WTC11 (cell line): ENCODE results near the gene FAM53A. TPM values are rescaled to one million over a fixed set of nuclear protein-coding genes. Genes with fewer than 3 reads are reported as not detected.

Experiments
- ATAC-seq: fragments of 200-7000 bp; cut with Tn5 transposase; 2 replicates; pipeline ENCODE4 v1.10.0; 2021; ENCODE audit warnings: mild to moderate bottlenecking, moderate library complexity
- CTCF ChIA-PET: fragments of 300-600 bp; sonication (Branson Sonifier 250); formaldehyde crosslinking; loops from one replicate; lab custom pipeline; 2021; ENCODE audit warnings: antibody characterized with exemption; lab: Charles Lee
- POLR2A ChIA-PET: fragments of 350-600 bp; sonication (Branson Sonifier 250); formaldehyde crosslinking; loops from one replicate; lab custom pipeline; 2021; ENCODE audit warnings: antibody characterized with exemption; lab: Charles Lee
- DNase-seq: peaks from one replicate; pipeline ENCODE4 v3.0.0; 2021; ENCODE audit warnings: low spot score
- H3K27ac Mint-ChIP-seq: 2 replicates; pipeline ENCODE4 v1.8.0; 2021; ENCODE audit warnings: mixed read lengths
- H3K27me3 Mint-ChIP-seq: 2 replicates; pipeline ENCODE4 v1.8.0; 2021; ENCODE audit warnings: low read depth, mild to moderate bottlenecking, moderate library complexity, mixed read lengths
- H3K36me3 Mint-ChIP-seq: 2 replicates; pipeline ENCODE4 v1.8.0; 2021; ENCODE audit warnings: mixed read lengths
- H3K4me1 Mint-ChIP-seq: 2 replicates; pipeline ENCODE4 v1.8.0; 2022; ENCODE audit warnings: mixed read lengths
- H3K4me3 Mint-ChIP-seq: 2 replicates; pipeline ENCODE4 v1.8.0; 2021; ENCODE audit warnings: mild to moderate bottlenecking, moderate library complexity, mixed read lengths
- H3K9me3 Mint-ChIP-seq: 2 replicates; pipeline ENCODE4 v1.8.0; 2021; ENCODE audit warnings: mixed read lengths
- CREB1 ChIP-seq: sonication (generic); formaldehyde crosslinking; IDR thresholded peaks from 2 replicates; pipeline ENCODE4 v1.8.0; 2023; ENCODE audit warnings: mild to moderate bottlenecking, missing genetic modification reagents
- E2F4 ChIP-seq: sonication (generic); formaldehyde crosslinking; IDR thresholded peaks from 2 replicates; pipeline ENCODE4 v1.8.1; 2022; ENCODE audit warnings: low read depth, mild to moderate bottlenecking, moderate library complexity, missing genetic modification reagents, borderline replicate concordance
- ESRRA ChIP-seq: sonication (generic); formaldehyde crosslinking; IDR thresholded peaks from 2 replicates; pipeline ENCODE4 v1.8.1; 2022; ENCODE audit warnings: mild to moderate bottlenecking, missing genetic modification reagents, borderline replicate concordance
- FOXJ3 ChIP-seq: sonication (generic); formaldehyde crosslinking; IDR thresholded peaks from 2 replicates; pipeline ENCODE4 v1.9.0; 2021; ENCODE audit warnings: missing genetic modification reagents, mild to moderate bottlenecking, borderline replicate concordance
- NR3C1 ChIP-seq: sonication (generic); formaldehyde crosslinking; conservative IDR thresholded peaks from 2 replicates; pipeline ENCODE4 v1.8.1; 2023; ENCODE audit warnings: low read depth, mild to moderate bottlenecking, missing genetic modification reagents
- PRRX2 ChIP-seq: fragments of 250-450 bp; sonication (Bioruptor Pico); IDR thresholded peaks from 2 replicates; pipeline ENCODE4 v1.8.0; 2021; ENCODE audit warnings: mild to moderate bottlenecking
- TEAD1 ChIP-seq: sonication (generic); formaldehyde crosslinking; IDR thresholded peaks from 2 replicates; pipeline ENCODE4 v1.8.0; 2022; ENCODE audit warnings: mild to moderate bottlenecking, missing genetic modification reagents
- TEAD4 ChIP-seq: sonication (generic); formaldehyde crosslinking; IDR thresholded peaks from 2 replicates; pipeline ENCODE4 v1.8.0; 2022; ENCODE audit warnings: mild to moderate bottlenecking, missing genetic modification reagents
- ZNF671 ChIP-seq: fragments of 250-450 bp; sonication (Bioruptor Pico); IDR thresholded peaks from 2 replicates; pipeline ENCODE4 v1.8.0; 2021; ENCODE audit warnings: mild to moderate bottlenecking
- total RNA-seq: library from RNA; stranded (reverse); gene quantifications from 3 replicates; pipeline ENCODE4 v1.2.3, GENCODE V29; 2021
- TF ChIP-seq, protein P1 (sequence below): sonication (generic); formaldehyde crosslinking; IDR thresholded peaks from 2 replicates; pipeline ENCODE4 v1.8.1; 2023; ENCODE audit warnings: mild to moderate bottlenecking, missing genetic modification reagents, moderate library complexity
- TF ChIP-seq, protein P2 (sequence below): sonication (generic); formaldehyde crosslinking; IDR thresholded peaks from 2 replicates; pipeline ENCODE4 v1.8.0; 2022; ENCODE audit warnings: mild to moderate bottlenecking, missing genetic modification reagents
- TF ChIP-seq, protein P3 (sequence below): sonication (generic); formaldehyde crosslinking; IDR thresholded peaks from 2 replicates; pipeline ENCODE4 v1.8.1; 2023; ENCODE audit warnings: mild to moderate bottlenecking, missing genetic modification reagents
- TF ChIP-seq, protein P4 (sequence below): sonication (generic); formaldehyde crosslinking; IDR thresholded peaks from 2 replicates; pipeline ENCODE4 v1.8.1; 2022; ENCODE audit warnings: low read depth, missing genetic modification reagents, borderline replicate concordance
- TF ChIP-seq, protein P5 (sequence below): sonication (generic); formaldehyde crosslinking; conservative IDR thresholded peaks from 2 replicates; pipeline ENCODE4 v1.8.1; 2023; ENCODE audit warnings: mild to moderate bottlenecking, low read depth, missing genetic modification reagents, moderate library complexity
- TF ChIP-seq, protein P6 (sequence below): sonication (generic); formaldehyde crosslinking; IDR thresholded peaks from 2 replicates; pipeline ENCODE4 v1.8.1; 2023; ENCODE audit warnings: mild to moderate bottlenecking, moderate library complexity, missing genetic modification reagents

FAM53A gene
- total RNA-seq, 1 experiment from 2014 or later = 2.9 TPM

DNA sequence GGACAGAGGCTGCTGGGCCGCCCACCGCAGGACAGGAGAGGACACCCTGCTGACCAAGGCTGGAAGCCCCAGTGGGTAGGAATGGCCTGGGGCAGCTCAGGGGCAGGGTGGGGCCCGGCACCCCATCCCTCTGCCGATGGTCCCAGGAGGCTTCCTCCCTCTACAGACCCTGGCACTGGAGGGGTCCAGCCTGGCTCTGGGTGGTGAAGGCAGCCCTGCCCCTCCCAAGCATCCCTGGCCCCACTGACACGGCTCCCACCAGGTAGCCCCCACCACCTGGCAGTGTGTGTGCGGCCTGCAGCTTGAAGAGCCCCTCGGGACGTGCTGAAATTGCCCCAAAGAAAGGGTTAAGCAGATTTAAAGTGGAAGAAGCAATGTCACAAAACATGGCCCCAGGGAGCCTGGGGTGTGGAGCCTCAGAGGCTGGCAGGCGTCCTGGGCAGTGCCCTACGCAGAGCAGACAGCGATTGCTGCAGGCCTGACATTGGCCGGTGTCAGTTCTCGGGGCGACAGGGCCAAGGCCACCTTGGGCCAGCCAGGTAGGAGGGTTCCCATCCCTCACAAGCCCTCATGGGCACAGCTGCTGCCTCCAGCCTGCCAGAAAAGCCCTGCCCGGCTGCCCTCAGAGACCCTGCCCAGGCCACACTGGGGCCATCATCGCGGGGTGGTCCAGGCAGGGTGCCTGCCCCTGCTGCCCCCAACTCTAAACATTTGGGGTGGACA is 80.5 kb downstream of the FAM53A start (continued):
- TF ChIP-seq, protein P1, sequence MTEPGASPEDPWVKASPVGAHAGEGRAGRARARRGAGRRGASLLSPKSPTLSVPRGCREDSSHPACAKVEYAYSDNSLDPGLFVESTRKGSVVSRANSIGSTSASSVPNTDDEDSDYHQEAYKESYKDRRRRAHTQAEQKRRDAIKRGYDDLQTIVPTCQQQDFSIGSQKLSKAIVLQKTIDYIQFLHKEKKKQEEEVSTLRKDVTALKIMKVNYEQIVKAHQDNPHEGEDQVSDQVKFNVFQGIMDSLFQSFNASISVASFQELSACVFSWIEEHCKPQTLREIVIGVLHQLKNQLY (CRISPR knock-in tag) = no peak
- TF ChIP-seq NR3C1 = no peak
- TF ChIP-seq, protein P2, sequence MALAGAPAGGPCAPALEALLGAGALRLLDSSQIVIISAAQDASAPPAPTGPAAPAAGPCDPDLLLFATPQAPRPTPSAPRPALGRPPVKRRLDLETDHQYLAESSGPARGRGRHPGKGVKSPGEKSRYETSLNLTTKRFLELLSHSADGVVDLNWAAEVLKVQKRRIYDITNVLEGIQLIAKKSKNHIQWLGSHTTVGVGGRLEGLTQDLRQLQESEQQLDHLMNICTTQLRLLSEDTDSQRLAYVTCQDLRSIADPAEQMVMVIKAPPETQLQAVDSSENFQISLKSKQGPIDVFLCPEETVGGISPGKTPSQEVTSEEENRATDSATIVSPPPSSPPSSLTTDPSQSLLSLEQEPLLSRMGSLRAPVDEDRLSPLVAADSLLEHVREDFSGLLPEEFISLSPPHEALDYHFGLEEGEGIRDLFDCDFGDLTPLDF = no peak
- TF ChIP-seq, protein P3, sequence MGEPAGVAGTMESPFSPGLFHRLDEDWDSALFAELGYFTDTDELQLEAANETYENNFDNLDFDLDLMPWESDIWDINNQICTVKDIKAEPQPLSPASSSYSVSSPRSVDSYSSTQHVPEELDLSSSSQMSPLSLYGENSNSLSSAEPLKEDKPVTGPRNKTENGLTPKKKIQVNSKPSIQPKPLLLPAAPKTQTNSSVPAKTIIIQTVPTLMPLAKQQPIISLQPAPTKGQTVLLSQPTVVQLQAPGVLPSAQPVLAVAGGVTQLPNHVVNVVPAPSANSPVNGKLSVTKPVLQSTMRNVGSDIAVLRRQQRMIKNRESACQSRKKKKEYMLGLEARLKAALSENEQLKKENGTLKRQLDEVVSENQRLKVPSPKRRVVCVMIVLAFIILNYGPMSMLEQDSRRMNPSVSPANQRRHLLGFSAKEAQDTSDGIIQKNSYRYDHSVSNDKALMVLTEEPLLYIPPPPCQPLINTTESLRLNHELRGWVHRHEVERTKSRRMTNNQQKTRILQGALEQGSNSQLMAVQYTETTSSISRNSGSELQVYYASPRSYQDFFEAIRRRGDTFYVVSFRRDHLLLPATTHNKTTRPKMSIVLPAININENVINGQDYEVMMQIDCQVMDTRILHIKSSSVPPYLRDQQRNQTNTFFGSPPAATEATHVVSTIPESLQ (CRISPR knock-in tag) = no peak

DNA sequence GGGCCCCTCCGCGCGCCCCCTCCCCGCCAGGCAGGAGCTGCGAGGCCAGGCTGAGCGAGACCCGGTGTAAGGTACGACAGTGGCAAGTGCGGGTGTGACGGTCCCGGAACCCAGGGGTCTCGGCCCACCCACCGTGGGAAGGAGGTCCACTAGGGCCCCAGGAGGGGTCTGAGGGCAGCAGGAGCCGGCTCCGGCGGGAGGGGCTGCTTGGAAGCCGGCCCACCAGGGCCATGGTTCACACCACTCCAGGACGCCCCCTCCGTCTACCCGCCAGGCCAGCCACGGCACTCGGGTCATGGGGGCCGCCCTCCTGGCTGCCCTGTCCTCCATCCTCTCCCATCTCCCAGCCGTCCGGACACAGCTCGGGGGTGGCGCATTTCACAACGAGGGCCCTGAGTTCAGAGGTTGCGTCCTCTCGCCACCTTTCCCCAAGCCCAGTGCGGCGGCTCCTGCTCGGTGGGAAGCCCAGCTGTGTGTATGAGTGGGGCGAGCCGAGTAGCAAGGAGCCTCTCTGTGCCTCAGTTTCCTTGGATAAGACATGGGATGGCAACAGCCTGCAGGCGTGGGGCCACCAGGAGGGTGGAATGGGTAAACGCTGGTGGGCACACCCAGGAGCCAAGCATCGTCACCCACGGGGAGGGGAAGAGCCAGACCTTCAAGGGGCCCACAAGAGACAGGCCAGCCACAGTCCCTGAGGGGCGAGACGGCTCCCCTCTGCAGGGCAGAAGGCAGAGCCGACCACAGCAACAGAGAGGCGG is 81.3 kb downstream of the FAM53A start:
- TF ChIP-seq, protein P4, sequence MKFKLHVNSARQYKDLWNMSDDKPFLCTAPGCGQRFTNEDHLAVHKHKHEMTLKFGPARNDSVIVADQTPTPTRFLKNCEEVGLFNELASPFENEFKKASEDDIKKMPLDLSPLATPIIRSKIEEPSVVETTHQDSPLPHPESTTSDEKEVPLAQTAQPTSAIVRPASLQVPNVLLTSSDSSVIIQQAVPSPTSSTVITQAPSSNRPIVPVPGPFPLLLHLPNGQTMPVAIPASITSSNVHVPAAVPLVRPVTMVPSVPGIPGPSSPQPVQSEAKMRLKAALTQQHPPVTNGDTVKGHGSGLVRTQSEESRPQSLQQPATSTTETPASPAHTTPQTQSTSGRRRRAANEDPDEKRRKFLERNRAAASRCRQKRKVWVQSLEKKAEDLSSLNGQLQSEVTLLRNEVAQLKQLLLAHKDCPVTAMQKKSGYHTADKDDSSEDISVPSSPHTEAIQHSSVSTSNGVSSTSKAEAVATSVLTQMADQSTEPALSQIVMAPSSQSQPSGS (CRISPR knock-in tag) = no peak
- TF ChIP-seq CREB1 (no peak), PRRX2 (CRISPR knock-in tag) (no peak), ESRRA (CRISPR knock-in tag) (no peak), ZNF671 (no peak), TEAD4 (CRISPR knock-in tag) (no peak), NR3C1 (no peak), TEAD1 (CRISPR knock-in tag) (no peak), FOXJ3 (CRISPR knock-in tag) (no peak), E2F4 (CRISPR knock-in tag) (no peak)
- TF ChIP-seq, protein P5, sequence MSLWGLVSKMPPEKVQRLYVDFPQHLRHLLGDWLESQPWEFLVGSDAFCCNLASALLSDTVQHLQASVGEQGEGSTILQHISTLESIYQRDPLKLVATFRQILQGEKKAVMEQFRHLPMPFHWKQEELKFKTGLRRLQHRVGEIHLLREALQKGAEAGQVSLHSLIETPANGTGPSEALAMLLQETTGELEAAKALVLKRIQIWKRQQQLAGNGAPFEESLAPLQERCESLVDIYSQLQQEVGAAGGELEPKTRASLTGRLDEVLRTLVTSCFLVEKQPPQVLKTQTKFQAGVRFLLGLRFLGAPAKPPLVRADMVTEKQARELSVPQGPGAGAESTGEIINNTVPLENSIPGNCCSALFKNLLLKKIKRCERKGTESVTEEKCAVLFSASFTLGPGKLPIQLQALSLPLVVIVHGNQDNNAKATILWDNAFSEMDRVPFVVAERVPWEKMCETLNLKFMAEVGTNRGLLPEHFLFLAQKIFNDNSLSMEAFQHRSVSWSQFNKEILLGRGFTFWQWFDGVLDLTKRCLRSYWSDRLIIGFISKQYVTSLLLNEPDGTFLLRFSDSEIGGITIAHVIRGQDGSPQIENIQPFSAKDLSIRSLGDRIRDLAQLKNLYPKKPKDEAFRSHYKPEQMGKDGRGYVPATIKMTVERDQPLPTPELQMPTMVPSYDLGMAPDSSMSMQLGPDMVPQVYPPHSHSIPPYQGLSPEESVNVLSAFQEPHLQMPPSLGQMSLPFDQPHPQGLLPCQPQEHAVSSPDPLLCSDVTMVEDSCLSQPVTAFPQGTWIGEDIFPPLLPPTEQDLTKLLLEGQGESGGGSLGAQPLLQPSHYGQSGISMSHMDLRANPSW (CRISPR knock-in tag) = no peak
- TF ChIP-seq, protein P6, sequence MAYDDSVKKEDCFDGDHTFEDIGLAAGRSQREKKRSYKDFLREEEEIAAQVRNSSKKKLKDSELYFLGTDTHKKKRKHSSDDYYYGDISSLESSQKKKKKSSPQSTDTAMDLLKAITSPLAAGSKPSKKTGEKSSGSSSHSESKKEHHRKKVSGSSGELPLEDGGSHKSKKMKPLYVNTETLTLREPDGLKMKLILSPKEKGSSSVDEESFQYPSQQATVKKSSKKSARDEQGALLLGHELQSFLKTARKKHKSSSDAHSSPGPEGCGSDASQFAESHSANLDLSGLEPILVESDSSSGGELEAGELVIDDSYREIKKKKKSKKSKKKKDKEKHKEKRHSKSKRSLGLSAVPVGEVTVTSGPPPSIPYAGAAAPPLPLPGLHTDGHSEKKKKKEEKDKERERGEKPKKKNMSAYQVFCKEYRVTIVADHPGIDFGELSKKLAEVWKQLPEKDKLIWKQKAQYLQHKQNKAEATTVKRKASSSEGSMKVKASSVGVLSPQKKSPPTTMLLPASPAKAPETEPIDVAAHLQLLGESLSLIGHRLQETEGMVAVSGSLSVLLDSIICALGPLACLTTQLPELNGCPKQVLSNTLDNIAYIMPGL (CRISPR knock-in tag) = no peak
- TF ChIP-seq, protein P2 = no peak
- Mint-ChIP-seq H3K9me3 (no peaks in the 10 kb centered on the region), H3K27ac (no peak overlapping the region), H3K4me1 (peaks cover 4% of the 10 kb centered on the region; the same call in 1 of the 2 replicates), H3K27me3 (no peaks in the 10 kb centered on the region), H3K4me3 (no peak overlapping the region), H3K36me3 (no peaks in the 10 kb centered on the region)
- ATAC-seq (no peak), DNase-seq (no peak)
- CTCF ChIA-PET = interaction anchor here (0.8 kb wide), 1 partner anchor 247 kb away, joined by 3 read pairs; no protein-coding TSS in a partner anchor
- POLR2A ChIA-PET = interaction anchor here (0.5 kb wide), 1 partner anchor 120 kb away, joined by 3 read pairs; no protein-coding TSS in a partner anchor
